GM12801 (cell line): ENCODE data around the gene GPC1.

ENCODE experiments used
- CTCF ChIP-seq: IDR thresholded peaks from one replicate; pipeline ENCODE4 v1.5.1; 2011; ENCODE audit warnings: control low read depth; ENCODE audit not compliant: insufficient read length; ENCODE audit errors: extremely low read depth

Gene GPC1

GRCh38 chr2:240420206-240421104, 15.0 kb upstream of the GPC1 start:
- TF ChIP-seq CTCF: no peak

GRCh38 chr2:240421381-240421780, 14.1 kb upstream of the GPC1 start:
- no peak for TF ChIP-seq CTCF

GRCh38 chr2:240422658-240423329, 12.7 kb upstream of the GPC1 start:
- TF ChIP-seq CTCF: no peak

GRCh38 chr2:240423788-240424191, 11.7 kb upstream of the GPC1 start:
- no peak for TF ChIP-seq CTCF

GRCh38 chr2:240424341-240425235, 10.9 kb upstream of the GPC1 start:
- no peak for TF ChIP-seq CTCF

GRCh38 chr2:240425236-240425615, 10.2 kb upstream of the GPC1 start:
- no peak for TF ChIP-seq CTCF

GRCh38 chr2:240425697-240426096, 9.8 kb upstream of the GPC1 start:
- TF ChIP-seq CTCF: no peak
